Sigmoid colon (tissue), 7 donors: ENCODE measurements around the gene GALNT18. TPM values are rescaled to one million over a fixed set of nuclear protein-coding genes. Genes with fewer than 3 reads are reported as not detected.

Experiments
- DNase-seq: peaks from one replicate; pipeline ENCODE4 v3.0.0-alpha.2; 2019
- H3K27ac ChIP-seq, 4 donors: fragments of 200-600 bp; sonication (generic); one replicate each; pipeline ENCODE4 v1.5.1; 2016 to 2019; ENCODE audit warnings: mild to moderate bottlenecking in 1 of 4
- H3K27me3 ChIP-seq, 3 donors: fragments of 200-600 bp; sonication (generic); one replicate each; pipeline ENCODE4 v1.5.1; 2019; ENCODE audit warnings: mild to moderate bottlenecking in 1 of 3
- H3K36me3 ChIP-seq, 4 donors: fragments of 200-600 bp; sonication (generic); one replicate each; pipeline ENCODE4 v1.5.1; 2016 to 2019
- H3K4me1 ChIP-seq, 4 donors: fragments of 200-600 bp; sonication (generic); one replicate each; pipeline ENCODE4 v1.5.1; 2017 to 2019
- H3K4me3 ChIP-seq, 4 donors: fragments of 200-600 bp; sonication (generic); one replicate each; pipeline ENCODE4 v1.5.1; 2017 to 2019; ENCODE audit warnings: mild to moderate bottlenecking in 2 of 4, moderate library complexity in 1 of 4
- H3K9me3 ChIP-seq, 4 donors: fragments of 200-600 bp in 3 of 4; sonication (generic) in 3 of 4; one replicate each; pipeline versions ENCODE4 v1.5.1 to v1.6.1; 2013 to 2019
- CTCF ChIP-seq, 4 experiments: fragments of 450-650 bp in 3 of 4; fragments of 200-600 bp in 1 of 4; IDR thresholded peaks; one replicate each; pipeline ENCODE4 v1.5.1; 2016 to 2019; ENCODE audit warnings: antibody characterized with exemption in 4 of 4, mild to moderate bottlenecking in 3 of 4, moderate library complexity in 2 of 4
- EP300 ChIP-seq, 4 donors: sonication (generic); formaldehyde crosslinking; IDR thresholded peaks; one replicate each; pipeline ENCODE4 v1.6.1; 2017; ENCODE audit warnings: antibody characterized with exemption in 4 of 4
- POLR2A ChIP-seq, 2 donors: fragments of 450-650 bp; IDR thresholded peaks; one replicate each; pipeline ENCODE4 v1.6.1; 2016; ENCODE audit warnings: antibody characterized with exemption in 2 of 2, mild to moderate bottlenecking in 2 of 2, moderate library complexity in 2 of 2
- POLR2AphosphoS5 ChIP-seq, 4 donors: sonication (generic); formaldehyde crosslinking; IDR thresholded peaks; one replicate each; pipeline ENCODE4 v1.6.1; 2017; ENCODE audit warnings: antibody characterized with exemption in 4 of 4
- WGBS, 2 donors: extraction: QIAGEN DNeasy Blood & Tissue Kit; methylation state at CpG; one replicate each; pipeline ENCODE4 v1.1.7; 2013; 5-methylcytosine and 5-hydroxymethylcytosine counted together
- intact Hi-C: fragments of 100-400 bp; cut with DNase I; formaldehyde crosslinking; loops from one replicate; pipeline ENCODE4 v1.15.1; 2023
- polyA plus RNA-seq, 3 donors: library from polyadenylated mRNA; stranded (reverse); fragments of 200-250 nt; gene quantifications; one replicate each; pipeline ENCODE4 v1.2.3, GENCODE V29; 2013
- total RNA-seq, 4 donors: library from RNA; depleted of rRNA; stranded (reverse); fragments of >200 nt; gene quantifications; one replicate each; pipeline ENCODE4 v1.1.0, GENCODE V29; 2016
- donor health status: healthy with polysubstance abuse.
- donor health status: Bipolar disorder and iron deficiency.
- donor health status: healthy.

GALNT18 gene
- total and polyA plus RNA-seq, 7 donors: 0.92 to 48.6 (median 34.9) TPM

- Histone ChIP-seq H3K27ac (peak overlapping the region in 1 of 4 donors; percentile 72), H3K27me3 (no peaks in the 10 kb centered on the region), H3K4me3 (no peak overlapping the region), H3K4me1 (peaks cover 0 to 38% (median 30%) of the 10 kb centered on the region in 4 donors), H3K9me3 (no peaks in the 10 kb centered on the region), H3K36me3 (no peaks in the 10 kb centered on the region)
- 92 to 96% methylated on average over 3 of the region's 3 CpGs for WGBS, 2 donors
- intact Hi-C loops: no loop called here
- no peak for TF ChIP-seq CTCF (IDR thresholded peaks at IDR 0.05)
- TF ChIP-seq EP300 (IDR thresholded peaks at IDR 0.05): no peak
- no peak for TF ChIP-seq POLR2AphosphoS5 (IDR thresholded peaks at IDR 0.05)
- TF ChIP-seq POLR2A (IDR thresholded peaks at IDR 0.05): no peak
- DNase-seq: no peak
Observed at GRCh38 chr11:11397781-11398180, 224.0 kb downstream of the GALNT18 start.

- Histone ChIP-seq H3K27ac (peak overlapping the region in 3 of 4 donors; percentile 65 to 72 (median 70)), H3K4me3 (no peak overlapping the region), H3K9me3 (no peaks in the 10 kb centered on the region), H3K27me3 (no peaks in the 10 kb centered on the region), H3K36me3 (no peaks in the 10 kb centered on the region), H3K4me1 (peaks cover 0 to 37% (median 27%) of the 10 kb centered on the region in 4 donors)
- DNase-seq: no peak
- 78 to 90% methylated on average over 2 of the region's 2 CpGs for WGBS, 2 donors
- TF ChIP-seq CTCF (IDR thresholded peaks at IDR 0.05) (no peak), EP300 (IDR thresholded peaks at IDR 0.05) (no peak), POLR2A (IDR thresholded peaks at IDR 0.05) (no peak), POLR2AphosphoS5 (IDR thresholded peaks at IDR 0.05) (no peak)
- intact Hi-C loops: no loop called here
Observed at GRCh38 chr11:11397036-11397415, 224.8 kb downstream of the GALNT18 start.

- Histone ChIP-seq H3K4me1 (peaks cover 0 to 37% (median 27%) of the 10 kb centered on the region in 4 donors), H3K27me3 (no peaks in the 10 kb centered on the region), H3K9me3 (no peaks in the 10 kb centered on the region), H3K36me3 (no peaks in the 10 kb centered on the region), H3K27ac (peak overlapping the region in 3 of 4 donors; percentile 65 to 72 (median 70)), H3K4me3 (peak overlapping the region in 1 of 4 donors; percentile 11)
- TF ChIP-seq CTCF (IDR thresholded peaks at IDR 0.05) (no peak), POLR2AphosphoS5 (IDR thresholded peaks at IDR 0.05) (peak in 2 of 4 donors; percentile 41 to 48)
- WGBS, 2 donors: 67 to 68% methylated on average over 11 of the region's 11 CpGs
- no peak for DNase-seq
- intact Hi-C loops: no loop called here
Observed at GRCh38 chr11:11396301-11397035, 225.3 kb downstream of the GALNT18 start.

GRCh38 chr11:11395126-11395525, 226.7 kb downstream of the GALNT18 start:
- no peaks in the 10 kb centered on the region for H3K27me3 ChIP-seq
- intact Hi-C loops: no loop called here
- no peak overlapping the region for H3K4me3 ChIP-seq
- DNase-seq: no peak
- H3K9me3 ChIP-seq: no peaks in the 10 kb centered on the region
- peak overlapping the region in 1 of 4 donors; percentile 72 for H3K27ac ChIP-seq
- WGBS, 2 donors: 90 to 92% methylated on average over 2 of the region's 2 CpGs
- TF ChIP-seq POLR2AphosphoS5 (IDR thresholded peaks at IDR 0.05) (no peak), POLR2A (IDR thresholded peaks at IDR 0.05) (no peak), EP300 (IDR thresholded peaks at IDR 0.05) (no peak), CTCF (IDR thresholded peaks at IDR 0.05) (no peak)
- no peaks in the 10 kb centered on the region for H3K36me3 ChIP-seq
- H3K4me1 ChIP-seq: peaks cover 0 to 34% (median 26%) of the 10 kb centered on the region in 4 donors
